ENCODE measurements around the gene DMAC2.

GRCh38 chr19:41405776-41406175 is 33.9 kb downstream of the DMAC2 start:
- TF ChIP-seq SIN3A (IDR thresholded peaks at IDR 0.05; ENCODE audit: borderline replicate concordance, low read depth, low read length) (no peak), POLR2AphosphoS5 (IDR thresholded peaks at IDR 0.05; ENCODE audit: low read depth, low read length) (no peak), TEAD4 (IDR thresholded peaks at IDR 0.05; ENCODE audit: borderline replicate concordance, insufficient read depth) (no peak), SMC3 (IDR thresholded peaks at IDR 0.05; ENCODE audit: low read depth, low read length) (no peak), JUND (IDR thresholded peaks at IDR 0.05) (no peak), EZH2phosphoT487 (IDR thresholded peaks at IDR 0.05; ENCODE audit: borderline replicate concordance, low read depth) (no peak), TCF12 (IDR thresholded peaks at IDR 0.05) (no peak), ELF1 (IDR thresholded peaks at IDR 0.05) (no peak), FOXM1 (IDR thresholded peaks at IDR 0.05; ENCODE audit: low read depth) (no peak), PBX3 (IDR thresholded peaks at IDR 0.05) (no peak), EP300 (IDR thresholded peaks at IDR 0.05; ENCODE audit: borderline replicate concordance in 1 of 2, low read depth in 1 of 2, low read length in 1 of 2) (no peak)
- TF ChIP-seq, protein P1, sequence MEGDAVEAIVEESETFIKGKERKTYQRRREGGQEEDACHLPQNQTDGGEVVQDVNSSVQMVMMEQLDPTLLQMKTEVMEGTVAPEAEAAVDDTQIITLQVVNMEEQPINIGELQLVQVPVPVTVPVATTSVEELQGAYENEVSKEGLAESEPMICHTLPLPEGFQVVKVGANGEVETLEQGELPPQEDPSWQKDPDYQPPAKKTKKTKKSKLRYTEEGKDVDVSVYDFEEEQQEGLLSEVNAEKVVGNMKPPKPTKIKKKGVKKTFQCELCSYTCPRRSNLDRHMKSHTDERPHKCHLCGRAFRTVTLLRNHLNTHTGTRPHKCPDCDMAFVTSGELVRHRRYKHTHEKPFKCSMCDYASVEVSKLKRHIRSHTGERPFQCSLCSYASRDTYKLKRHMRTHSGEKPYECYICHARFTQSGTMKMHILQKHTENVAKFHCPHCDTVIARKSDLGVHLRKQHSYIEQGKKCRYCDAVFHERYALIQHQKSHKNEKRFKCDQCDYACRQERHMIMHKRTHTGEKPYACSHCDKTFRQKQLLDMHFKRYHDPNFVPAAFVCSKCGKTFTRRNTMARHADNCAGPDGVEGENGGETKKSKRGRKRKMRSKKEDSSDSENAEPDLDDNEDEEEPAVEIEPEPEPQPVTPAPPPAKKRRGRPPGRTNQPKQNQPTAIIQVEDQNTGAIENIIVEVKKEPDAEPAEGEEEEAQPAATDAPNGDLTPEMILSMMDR (IDR thresholded peaks at IDR 0.05), result no peak
- TF ChIP-seq, protein P2, sequence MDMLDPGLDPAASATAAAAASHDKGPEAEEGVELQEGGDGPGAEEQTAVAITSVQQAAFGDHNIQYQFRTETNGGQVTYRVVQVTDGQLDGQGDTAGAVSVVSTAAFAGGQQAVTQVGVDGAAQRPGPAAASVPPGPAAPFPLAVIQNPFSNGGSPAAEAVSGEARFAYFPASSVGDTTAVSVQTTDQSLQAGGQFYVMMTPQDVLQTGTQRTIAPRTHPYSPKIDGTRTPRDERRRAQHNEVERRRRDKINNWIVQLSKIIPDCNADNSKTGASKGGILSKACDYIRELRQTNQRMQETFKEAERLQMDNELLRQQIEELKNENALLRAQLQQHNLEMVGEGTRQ (IDR thresholded peaks at IDR 0.05; ENCODE audit: borderline replicate concordance, low read depth, low read length), result no peak
